Inflammatory macrophage (primary cell): ENCODE data around the gene CUX1.
"Not testable (repeated sequence)": the region's sequence is repeated elsewhere in the genome, so short reads cannot be mapped to it uniquely, and the experiment has no call there.

Experiments
- DNase-seq, 2 donors: peaks; one replicate each; pipeline ENCODE4 v3.0.0-alpha.2; 2020 to 2022

The CUX1 gene

GRCh38 chr7:102223184-102223583 is 405.8 kb downstream of the CUX1 start:
- no peak for DNase-seq

- no peak for DNase-seq
These were observed 407.6 kb downstream of the CUX1 start for GRCh38 chr7:102225025-102225424.

- DNase-seq: no peak
These were observed 409.9 kb downstream of the CUX1 start for GRCh38 chr7:102227371-102227770.

- no peak for DNase-seq
These were observed 411.5 kb downstream of the CUX1 start for GRCh38 chr7:102228935-102229334.

- DNase-seq: not testable (repeated sequence)
These were observed 412.7 kb downstream of the CUX1 start for GRCh38 chr7:102230162-102230561.

GRCh38 chr7:102230593-102230992 is 413.2 kb downstream of the CUX1 start:
- peak in 1 of 2 donors; percentile 14 for DNase-seq

- no peak for DNase-seq
These were observed 415.3 kb downstream of the CUX1 start for GRCh38 chr7:102232611-102233286.

GRCh38 chr7:102234131-102234530 is 416.7 kb downstream of the CUX1 start:
- no peak for DNase-seq

GRCh38 chr7:102234801-102235550 is 417.6 kb downstream of the CUX1 start:
- no peak for DNase-seq

- no peak for DNase-seq
These were observed 418.7 kb downstream of the CUX1 start for GRCh38 chr7:102236102-102236501.

- DNase-seq: peak; percentile 51 to 55
These were observed 419.3 kb downstream of the CUX1 start for GRCh38 chr7:102236592-102237287.

- DNase-seq: no peak
These were observed 421.9 kb downstream of the CUX1 start for GRCh38 chr7:102239206-102239820.

GRCh38 chr7:102241431-102241830 is 424.0 kb downstream of the CUX1 start:
- DNase-seq: no peak

- no peak for DNase-seq
These were observed 427.2 kb downstream of the CUX1 start for GRCh38 chr7:102244601-102245000.

- no peak for DNase-seq
These were observed 430.6 kb downstream of the CUX1 start for GRCh38 chr7:102248081-102248455.

- no peak for DNase-seq
These were observed 431.3 kb downstream of the CUX1 start for GRCh38 chr7:102248456-102249395.

GRCh38 chr7:102251531-102252365 is 434.3 kb downstream of the CUX1 start:
- DNase-seq: no peak

- no peak for DNase-seq
These were observed 435.0 kb downstream of the CUX1 start for GRCh38 chr7:102252366-102252982.

- no peak for DNase-seq
These were observed 435.9 kb downstream of the CUX1 start for GRCh38 chr7:102253066-102253972.

GRCh38 chr7:102253973-102254370 is 436.5 kb downstream of the CUX1 start:
- no peak for DNase-seq
